Calu3 (cell line): Measurements from ENCODE around the gene SPRED1. TPM values are rescaled to one million over a fixed set of nuclear protein-coding genes. Genes with fewer than 3 reads are reported as not detected.

Experiments used
- BruUV-seq: library from RNA; stranded (reverse); fragments of 400-500 nt; replicated peaks from 2 replicates; lab custom pipeline; 2021; lab: Mats Ljungman, UMichigan
- CTCF ChIA-PET: fragments of 300-600 bp; sonication (Branson Sonifier 250); formaldehyde crosslinking; loops from one replicate; lab custom pipeline; 2022; ENCODE audit warnings: antibody characterized with exemption; lab: Charles Lee
- DNase-seq: peaks from one replicate; pipeline ENCODE4 v3.0.0; 2022
- H3K27ac Mint-ChIP-seq: one replicate; pipeline ENCODE4 v1.8.0; 2022; ENCODE audit warnings: mixed read lengths; ENCODE audit not compliant: unreplicated experiment
- H3K27me3 Mint-ChIP-seq: one replicate; pipeline ENCODE4 v1.8.0; 2022; ENCODE audit warnings: mixed read lengths; ENCODE audit not compliant: unreplicated experiment
- H3K36me3 Mint-ChIP-seq: one replicate; pipeline ENCODE4 v1.8.0; 2022; ENCODE audit warnings: mild to moderate bottlenecking, moderate library complexity, mixed read lengths; ENCODE audit not compliant: insufficient read depth, unreplicated experiment
- H3K4me1 Mint-ChIP-seq: one replicate; pipeline ENCODE4 v1.8.0; 2022; ENCODE audit warnings: mild to moderate bottlenecking, low read depth, mixed read lengths; ENCODE audit not compliant: unreplicated experiment
- H3K4me3 Mint-ChIP-seq: one replicate; pipeline ENCODE4 v1.8.0; 2022; ENCODE audit warnings: mild to moderate bottlenecking, low read depth, moderate library complexity, mixed read lengths; ENCODE audit not compliant: unreplicated experiment
- H3K9me3 Mint-ChIP-seq: one replicate; pipeline ENCODE4 v1.8.0; 2022; ENCODE audit warnings: low read depth, mixed read lengths; ENCODE audit not compliant: unreplicated experiment
- intact Hi-C: fragments of 100-400 bp; cut with micrococcal nuclease; formaldehyde crosslinking; loops from one replicate; pipeline ENCODE4 v1.10.0; 2022; ENCODE audit not compliant: unreplicated experiment
- total RNA-seq: library from RNA; stranded (reverse); gene quantifications from 2 replicates; pipeline ENCODE4 v1.2.3, GENCODE V29; 2022
- TF ChIP-seq, protein P1 (sequence below): fragments of 200-600 bp; IDR thresholded peaks from one replicate; pipeline ENCODE4 v1.8.0; 2022; ENCODE audit warnings: antibody characterized with exemption; ENCODE audit not compliant: unreplicated experiment

The SPRED1 gene
- total RNA-seq, 1 experiment from 2014 or later = 16.1 TPM

DNA sequence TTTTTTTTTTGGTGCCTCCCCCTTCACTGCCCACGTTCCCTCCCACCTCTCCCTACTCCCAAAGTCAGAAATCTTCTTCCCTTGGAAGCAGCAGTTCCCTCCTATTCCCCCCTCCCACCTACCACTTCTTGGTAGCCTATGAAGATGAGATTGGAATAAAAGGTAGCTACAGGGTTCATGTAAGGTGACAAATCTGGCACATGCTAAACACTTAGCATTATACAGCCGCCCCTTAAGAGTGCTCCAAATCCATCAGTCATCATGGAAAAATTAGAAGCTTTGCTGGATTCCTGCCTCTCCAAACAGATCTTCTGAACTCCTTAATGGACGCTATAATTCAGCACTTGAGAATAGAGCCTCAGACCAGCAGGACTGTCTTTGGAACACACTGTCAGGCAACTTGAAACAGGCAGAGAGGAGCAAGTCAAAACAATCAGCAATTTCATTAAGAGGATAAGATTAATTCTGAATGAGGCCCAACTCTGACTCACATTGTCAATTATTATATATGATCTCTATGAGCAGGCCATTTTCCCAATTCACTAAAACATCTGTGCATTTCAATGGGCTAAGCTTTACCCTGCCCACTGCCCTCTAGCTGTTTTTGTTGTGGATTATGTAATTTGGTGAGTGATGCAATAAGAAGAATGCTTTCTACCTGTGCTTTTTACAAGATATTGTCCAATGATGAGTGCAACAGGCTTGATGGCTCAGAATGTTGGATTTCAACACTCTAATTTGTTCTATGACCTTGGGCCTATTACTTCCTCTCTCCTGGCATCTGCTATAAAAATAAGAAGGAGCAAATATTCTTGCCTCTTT lies 34.6 kb upstream of the SPRED1 start:
- Mint-ChIP-seq H3K36me3 (no peaks in the 10 kb centered on the region), H3K9me3 (no peaks in the 10 kb centered on the region), H3K27ac (no peak overlapping the region), H3K27me3 (no peaks in the 10 kb centered on the region), H3K4me3 (no peak overlapping the region), H3K4me1 (peaks cover 7% of the 10 kb centered on the region)
- intact Hi-C loops = no loop called here
- CTCF ChIA-PET = no interaction called here
- DNase-seq = no peak
- TF ChIP-seq, protein P1, sequence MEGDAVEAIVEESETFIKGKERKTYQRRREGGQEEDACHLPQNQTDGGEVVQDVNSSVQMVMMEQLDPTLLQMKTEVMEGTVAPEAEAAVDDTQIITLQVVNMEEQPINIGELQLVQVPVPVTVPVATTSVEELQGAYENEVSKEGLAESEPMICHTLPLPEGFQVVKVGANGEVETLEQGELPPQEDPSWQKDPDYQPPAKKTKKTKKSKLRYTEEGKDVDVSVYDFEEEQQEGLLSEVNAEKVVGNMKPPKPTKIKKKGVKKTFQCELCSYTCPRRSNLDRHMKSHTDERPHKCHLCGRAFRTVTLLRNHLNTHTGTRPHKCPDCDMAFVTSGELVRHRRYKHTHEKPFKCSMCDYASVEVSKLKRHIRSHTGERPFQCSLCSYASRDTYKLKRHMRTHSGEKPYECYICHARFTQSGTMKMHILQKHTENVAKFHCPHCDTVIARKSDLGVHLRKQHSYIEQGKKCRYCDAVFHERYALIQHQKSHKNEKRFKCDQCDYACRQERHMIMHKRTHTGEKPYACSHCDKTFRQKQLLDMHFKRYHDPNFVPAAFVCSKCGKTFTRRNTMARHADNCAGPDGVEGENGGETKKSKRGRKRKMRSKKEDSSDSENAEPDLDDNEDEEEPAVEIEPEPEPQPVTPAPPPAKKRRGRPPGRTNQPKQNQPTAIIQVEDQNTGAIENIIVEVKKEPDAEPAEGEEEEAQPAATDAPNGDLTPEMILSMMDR = no peak
- no TSS peak for BruUV-seq

DNA sequence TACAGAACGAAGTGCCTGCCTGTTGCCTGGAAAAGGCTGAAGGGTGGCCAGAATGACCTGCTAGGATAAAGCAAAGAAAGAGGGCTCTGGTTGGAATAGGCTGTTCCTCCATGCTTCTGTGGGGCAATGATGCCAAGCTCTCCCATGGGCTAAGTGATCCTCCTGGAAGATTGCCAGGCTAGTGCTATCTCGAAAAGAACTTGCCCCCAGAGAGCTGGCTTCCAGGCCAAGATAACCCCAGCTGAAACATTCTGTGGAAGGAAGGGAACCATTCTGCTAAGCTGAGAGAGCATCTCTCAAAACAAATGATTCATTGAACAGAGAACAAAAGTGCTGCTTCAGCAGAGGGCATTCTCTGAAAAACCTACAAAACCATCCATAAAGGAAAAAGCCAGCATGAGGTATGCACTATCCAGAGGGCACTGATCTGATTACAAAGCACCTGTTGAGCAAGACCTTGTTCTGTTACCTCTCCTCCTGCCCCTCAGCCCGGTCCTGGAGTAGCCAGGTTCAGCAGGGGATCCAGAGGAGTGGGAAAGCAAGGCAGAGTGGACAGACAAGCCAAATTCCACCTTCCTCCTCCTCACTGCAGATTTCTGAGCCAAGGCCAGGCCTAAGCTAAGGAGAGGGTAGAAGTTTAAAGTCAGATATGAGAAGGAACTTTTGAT lies 31.9 kb upstream of the SPRED1 start:
- CTCF ChIA-PET = no interaction called here
- BruUV-seq = no TSS peak
- intact Hi-C loops = loop anchor here (10.0 kb wide), 1 partner anchor 106 kb away; no protein-coding TSS in a partner anchor
- TF ChIP-seq, protein P1 = no peak
- no peak for DNase-seq
- Mint-ChIP-seq H3K9me3 (no peaks in the 10 kb centered on the region), H3K27me3 (no peaks in the 10 kb centered on the region), H3K4me3 (no peak overlapping the region), H3K27ac (no peak overlapping the region), H3K36me3 (no peaks in the 10 kb centered on the region), H3K4me1 (peaks cover 7% of the 10 kb centered on the region)

DNA sequence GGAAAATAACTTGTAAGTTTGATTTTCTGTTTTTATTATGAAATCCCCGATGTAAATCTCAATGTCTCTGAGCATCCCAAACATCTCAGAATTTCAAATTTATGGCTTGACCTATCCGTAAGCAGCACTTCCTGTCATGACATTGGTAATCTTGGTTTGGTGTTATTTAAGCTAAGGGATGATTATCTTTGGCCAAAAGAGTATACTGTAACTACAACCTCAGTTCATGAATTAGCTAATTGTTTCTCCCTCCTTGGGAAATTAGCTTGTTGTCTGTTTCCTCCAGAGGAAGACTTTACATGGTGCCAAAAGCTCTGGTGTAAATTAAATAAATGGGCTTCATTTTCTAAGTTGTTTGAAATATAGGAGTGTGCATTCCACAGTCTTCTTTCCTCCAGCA lies 28.1 kb upstream of the SPRED1 start:
- no TSS peak for BruUV-seq
- intact Hi-C loops = loop anchor here (10.0 kb wide), 1 partner anchor 110 kb away; no protein-coding TSS in a partner anchor
- CTCF ChIA-PET = no interaction called here
- Mint-ChIP-seq H3K9me3 (no peaks in the 10 kb centered on the region), H3K27ac (no peak overlapping the region), H3K27me3 (no peaks in the 10 kb centered on the region), H3K4me1 (no peaks in the 10 kb centered on the region), H3K36me3 (no peaks in the 10 kb centered on the region), H3K4me3 (no peak overlapping the region)
- TF ChIP-seq, protein P1 = no peak
- no peak for DNase-seq

DNA sequence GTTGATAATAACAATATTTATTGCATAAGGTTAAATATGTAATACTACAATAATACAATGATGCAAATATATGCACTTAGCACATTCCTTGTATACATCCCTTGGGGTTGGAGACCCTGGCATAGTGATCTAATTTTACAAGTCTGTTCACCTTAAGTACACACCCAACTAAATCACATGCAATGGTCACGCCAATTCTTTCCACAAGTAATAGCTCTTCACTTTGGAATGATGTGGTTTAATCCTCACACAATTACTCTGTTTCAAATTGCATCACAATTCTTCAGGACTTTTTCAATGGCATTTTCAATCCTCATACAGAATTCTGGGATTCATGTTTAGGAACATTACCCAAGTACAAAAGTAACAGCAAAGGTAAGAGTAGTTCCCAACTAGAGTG lies 27.3 kb upstream of the SPRED1 start:
- no peak for DNase-seq
- H3K27ac Mint-ChIP-seq = no peak overlapping the region
- no peak overlapping the region for H3K4me3 Mint-ChIP-seq
- CTCF ChIA-PET = no interaction called here
- H3K4me1 Mint-ChIP-seq = no peaks in the 10 kb centered on the region
- TF ChIP-seq, protein P1 = no peak
- H3K36me3 Mint-ChIP-seq = no peaks in the 10 kb centered on the region
- no peaks in the 10 kb centered on the region for H3K9me3 Mint-ChIP-seq
- no TSS peak for BruUV-seq
- intact Hi-C loops = loop anchor here (10.0 kb wide), 1 partner anchor 111 kb away; no protein-coding TSS in a partner anchor
- no peaks in the 10 kb centered on the region for H3K27me3 Mint-ChIP-seq
